ENCODE data around the gene PFKM.
A peak's percentile ranks its signal among the peaks of the same experiment; 100 is the strongest.

PFKM gene

DNA sequence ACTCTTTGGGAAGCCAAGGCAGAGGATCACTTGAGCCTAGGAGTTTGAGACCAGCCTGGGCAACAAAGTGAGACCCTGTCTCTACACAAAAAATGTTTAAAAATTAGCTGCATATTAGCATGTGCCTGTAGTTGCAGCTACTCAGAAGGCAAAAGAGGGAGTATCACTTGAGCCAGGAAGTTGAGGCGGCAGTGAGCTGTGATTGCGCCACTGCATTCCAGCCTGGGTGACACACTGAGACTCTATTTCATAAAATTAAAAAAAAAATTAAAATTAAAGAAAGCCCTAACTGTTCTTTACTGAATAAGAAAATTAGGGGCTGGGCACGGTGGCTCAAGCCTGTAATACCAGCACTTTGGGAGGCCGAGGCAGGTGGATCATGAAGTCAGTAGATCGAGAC lies 40.3 kb upstream of the PFKM start:
- DNase-seq (ENCODE audit: low read depth, low spot score), result no peak
- H3K9ac ChIP-seq (ENCODE audit: insufficient read length), result no peak overlapping the region
- no peaks in the 10 kb centered on the region for H3K9me3 ChIP-seq (ENCODE audit: low read depth, low read length)
- H3K27ac ChIP-seq, result no peak overlapping the region
- TF ChIP-seq FOXP2 (optimal IDR thresholded peaks at IDR 0.05; ENCODE audit: control extremely low read depth, extremely low read length, insufficient read depth) (no peak), EZH2 (IDR thresholded peaks at IDR 0.05) (no peak), POLR2AphosphoS5 (IDR thresholded peaks at IDR 0.05; ENCODE audit: borderline replicate concordance, low read depth, low read length) (no peak)
- peaks cover 65% of the 10 kb centered on the region for H3K36me3 ChIP-seq (ENCODE audit: insufficient read depth, low read length)
- H3K4me3 ChIP-seq, result no peak overlapping the region

DNA sequence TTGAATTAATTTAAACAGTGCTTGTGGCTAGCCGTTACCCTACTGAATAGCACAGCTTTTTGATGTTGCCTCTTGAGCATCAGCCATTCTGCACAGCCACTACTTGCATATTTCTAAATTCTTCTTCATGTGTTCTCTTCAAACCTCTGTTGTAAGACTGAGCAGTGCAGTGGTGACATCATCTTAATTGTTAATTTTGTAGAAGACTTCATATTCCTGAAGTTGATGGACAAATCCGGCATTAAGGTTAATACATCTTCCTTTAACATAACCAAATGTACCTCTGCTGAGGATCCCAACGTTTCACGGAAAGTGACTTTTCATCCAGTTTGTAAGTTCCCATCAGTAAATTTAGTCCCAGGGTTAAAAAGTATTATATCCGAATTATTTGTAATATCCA lies 38.9 kb upstream of the PFKM start:
- TF ChIP-seq EZH2 (IDR thresholded peaks at IDR 0.05), result no peak
- no peak for TF ChIP-seq FOXP2 (optimal IDR thresholded peaks at IDR 0.05; ENCODE audit: control extremely low read depth, extremely low read length, insufficient read depth)
- no peak for TF ChIP-seq POLR2AphosphoS5 (IDR thresholded peaks at IDR 0.05; ENCODE audit: borderline replicate concordance, low read depth, low read length)
- H3K27ac ChIP-seq, result no peak overlapping the region
- H3K4me3 ChIP-seq, result no peak overlapping the region
- no peak overlapping the region for H3K9ac ChIP-seq (ENCODE audit: insufficient read length)
- DNase-seq (ENCODE audit: low read depth, low spot score), result no peak
- H3K36me3 ChIP-seq (ENCODE audit: insufficient read depth, low read length), result peaks cover 67% of the 10 kb centered on the region
- H3K9me3 ChIP-seq (ENCODE audit: low read depth, low read length), result no peaks in the 10 kb centered on the region

DNA sequence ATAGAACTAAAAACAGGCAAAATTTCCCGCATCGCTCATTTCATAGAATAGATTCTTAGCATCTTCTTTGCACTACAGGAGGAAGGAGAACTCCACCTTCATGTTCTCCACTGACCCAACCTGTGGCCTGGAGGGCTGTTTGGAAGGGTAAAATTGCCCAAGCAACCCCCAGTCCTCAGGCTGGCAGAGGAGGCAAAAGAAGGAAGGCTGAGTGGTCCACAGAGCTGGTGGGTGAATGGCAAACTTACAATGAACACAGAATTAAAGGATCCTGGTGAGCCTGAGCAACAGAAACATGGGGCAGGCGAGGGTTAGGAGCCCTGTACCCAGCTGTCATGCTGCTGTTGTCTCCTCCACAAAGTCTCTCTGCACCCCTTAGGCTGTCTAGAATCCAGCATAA lies 38.3 kb upstream of the PFKM start:
- Histone ChIP-seq H3K4me3 (no peak overlapping the region), H3K27ac (no peak overlapping the region), H3K9me3 (ENCODE audit: low read depth, low read length) (no peaks in the 10 kb centered on the region), H3K36me3 (ENCODE audit: insufficient read depth, low read length) (peaks cover 69% of the 10 kb centered on the region), H3K9ac (ENCODE audit: insufficient read length) (no peak overlapping the region)
- TF ChIP-seq POLR2AphosphoS5 (IDR thresholded peaks at IDR 0.05; ENCODE audit: borderline replicate concordance, low read depth, low read length), result no peak
- TF ChIP-seq EZH2 (IDR thresholded peaks at IDR 0.05), result no peak
- no peak for TF ChIP-seq FOXP2 (optimal IDR thresholded peaks at IDR 0.05; ENCODE audit: control extremely low read depth, extremely low read length, insufficient read depth)
- no peak for DNase-seq (ENCODE audit: low read depth, low spot score)

DNA sequence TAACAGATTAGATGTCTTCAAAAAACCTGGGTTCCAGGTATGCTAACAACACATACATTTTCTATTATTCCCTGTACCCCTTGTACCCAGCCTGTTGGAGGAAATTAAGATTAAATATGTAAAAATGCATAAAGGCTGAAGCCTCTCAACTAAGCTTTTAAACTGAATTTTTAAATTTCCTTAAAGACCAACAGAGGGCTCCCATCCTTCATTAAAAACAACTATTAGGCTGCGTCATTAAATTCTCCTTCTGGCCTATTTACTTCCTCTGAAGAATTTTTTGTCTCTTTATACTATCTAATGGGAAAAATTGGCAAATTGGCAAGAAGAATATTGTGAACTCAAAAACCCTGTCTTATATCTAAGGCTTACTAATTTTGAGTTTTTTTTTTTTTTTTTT lies 35.1 kb upstream of the PFKM start:
- DNase-seq (ENCODE audit: low read depth, low spot score), result no peak
- Histone ChIP-seq H3K36me3 (ENCODE audit: insufficient read depth, low read length) (peaks cover 66% of the 10 kb centered on the region), H3K4me3 (no peak overlapping the region), H3K9ac (ENCODE audit: insufficient read length) (no peak overlapping the region), H3K9me3 (ENCODE audit: low read depth, low read length) (no peaks in the 10 kb centered on the region), H3K27ac (no peak overlapping the region)
- TF ChIP-seq EZH2 (IDR thresholded peaks at IDR 0.05) (no peak), FOXP2 (optimal IDR thresholded peaks at IDR 0.05; ENCODE audit: control extremely low read depth, extremely low read length, insufficient read depth) (no peak), POLR2AphosphoS5 (IDR thresholded peaks at IDR 0.05; ENCODE audit: borderline replicate concordance, low read depth, low read length) (no peak)

DNA sequence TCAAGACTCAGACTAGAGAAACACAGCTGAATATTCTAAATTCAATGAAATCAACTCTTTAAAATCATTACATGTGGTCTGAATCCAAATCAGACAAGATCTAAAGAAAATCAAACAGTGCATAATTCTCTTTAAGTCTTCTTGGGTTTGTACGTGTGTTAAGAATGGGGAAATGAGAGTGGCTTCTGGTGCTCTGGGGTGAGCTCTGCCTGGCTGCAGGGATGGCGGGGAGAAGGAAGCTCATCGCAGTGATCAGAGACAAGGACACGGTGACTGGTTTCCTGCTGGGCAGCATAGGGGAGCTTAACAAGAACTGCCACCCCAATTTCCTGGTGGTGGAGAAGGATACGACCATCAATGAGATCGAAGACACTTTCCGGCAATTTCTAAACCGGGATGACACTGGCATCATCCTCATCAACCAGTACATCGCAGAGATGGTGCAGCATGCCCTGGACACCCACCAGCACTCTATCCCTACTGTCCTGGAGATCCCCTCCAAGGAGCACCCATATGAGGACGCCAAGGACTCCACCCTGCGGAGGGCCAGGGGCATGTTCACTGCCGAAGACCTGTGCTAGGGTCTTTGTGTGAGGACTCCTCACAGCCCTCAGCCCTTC lies 34.2 kb upstream of the PFKM start:
- H3K9me3 ChIP-seq (ENCODE audit: low read depth, low read length), result no peaks in the 10 kb centered on the region
- TF ChIP-seq POLR2AphosphoS5 (IDR thresholded peaks at IDR 0.05; ENCODE audit: borderline replicate concordance, low read depth, low read length) (no peak), FOXP2 (optimal IDR thresholded peaks at IDR 0.05; ENCODE audit: control extremely low read depth, extremely low read length, insufficient read depth) (no peak), EZH2 (IDR thresholded peaks at IDR 0.05) (no peak)
- DNase-seq (ENCODE audit: low read depth, low spot score), result no peak
- no peak overlapping the region for H3K9ac ChIP-seq (ENCODE audit: insufficient read length)
- H3K4me3 ChIP-seq, result no peak overlapping the region
- H3K36me3 ChIP-seq (ENCODE audit: insufficient read depth, low read length), result peaks cover 68% of the 10 kb centered on the region
- H3K27ac ChIP-seq, result no peak overlapping the region

DNA sequence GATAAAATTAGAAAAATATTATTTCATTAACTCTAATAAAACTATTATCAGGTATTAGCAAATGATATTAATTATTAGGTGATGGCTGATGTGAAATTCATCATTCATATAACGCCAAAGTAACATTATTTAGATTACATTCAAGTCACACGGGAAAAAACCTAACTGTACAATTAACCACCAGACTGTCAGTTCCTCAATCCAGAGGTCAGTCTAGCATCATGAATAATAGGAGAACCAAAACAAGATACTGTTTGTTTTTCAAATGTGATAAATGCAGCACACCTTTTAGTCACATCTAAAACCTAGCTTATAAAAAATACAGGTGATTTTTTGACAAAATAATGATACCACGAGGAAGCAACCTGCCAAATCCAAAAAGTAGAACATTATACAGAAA lies 32.8 kb upstream of the PFKM start:
- Histone ChIP-seq H3K9ac (ENCODE audit: insufficient read length) (no peak overlapping the region), H3K27ac (no peak overlapping the region), H3K36me3 (ENCODE audit: insufficient read depth, low read length) (peaks cover 68% of the 10 kb centered on the region), H3K4me3 (no peak overlapping the region), H3K9me3 (ENCODE audit: low read depth, low read length) (no peaks in the 10 kb centered on the region)
- no peak for DNase-seq (ENCODE audit: low read depth, low spot score)
- TF ChIP-seq POLR2AphosphoS5 (IDR thresholded peaks at IDR 0.05; ENCODE audit: borderline replicate concordance, low read depth, low read length), result no peak
- TF ChIP-seq EZH2 (IDR thresholded peaks at IDR 0.05), result no peak
- no peak for TF ChIP-seq FOXP2 (optimal IDR thresholded peaks at IDR 0.05; ENCODE audit: control extremely low read depth, extremely low read length, insufficient read depth)

DNA sequence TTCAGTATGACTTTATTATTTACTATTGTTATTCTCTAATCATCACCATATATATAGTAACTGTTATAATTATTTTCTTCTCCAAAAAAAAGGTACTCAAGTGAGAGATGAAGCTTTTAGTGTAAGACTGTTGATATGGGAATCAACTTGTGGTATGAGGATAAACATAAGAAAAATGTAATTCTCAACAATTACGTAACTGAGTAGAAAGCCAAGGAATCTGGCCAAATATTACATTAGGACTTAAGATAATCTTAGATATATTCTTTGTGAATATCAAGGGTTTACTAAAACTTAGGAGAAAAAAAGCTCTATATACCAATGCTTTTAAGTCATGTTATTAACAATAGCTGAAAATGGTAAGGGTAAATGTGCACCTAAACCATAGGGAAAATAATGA lies 26.6 kb upstream of the PFKM start:
- Histone ChIP-seq H3K27ac (no peak overlapping the region), H3K9me3 (ENCODE audit: low read depth, low read length) (no peaks in the 10 kb centered on the region), H3K4me3 (no peak overlapping the region), H3K9ac (ENCODE audit: insufficient read length) (no peak overlapping the region), H3K36me3 (ENCODE audit: insufficient read depth, low read length) (peaks cover 57% of the 10 kb centered on the region)
- DNase-seq (ENCODE audit: low read depth, low spot score), result no peak
- TF ChIP-seq FOXP2 (optimal IDR thresholded peaks at IDR 0.05; ENCODE audit: control extremely low read depth, extremely low read length, insufficient read depth), result no peak
- no peak for TF ChIP-seq POLR2AphosphoS5 (IDR thresholded peaks at IDR 0.05; ENCODE audit: borderline replicate concordance, low read depth, low read length)
- no peak for TF ChIP-seq EZH2 (IDR thresholded peaks at IDR 0.05)

- TF ChIP-seq POLR2AphosphoS5 (IDR thresholded peaks at IDR 0.05; ENCODE audit: borderline replicate concordance, low read depth, low read length) (no peak), EZH2 (IDR thresholded peaks at IDR 0.05) (no peak), FOXP2 (optimal IDR thresholded peaks at IDR 0.05; ENCODE audit: control extremely low read depth, extremely low read length, insufficient read depth) (no peak)
- Histone ChIP-seq H3K27ac (no peak overlapping the region), H3K36me3 (ENCODE audit: insufficient read depth, low read length) (0 out of 2 replicates have a peak, but pooled peaks cover 3% of the 10 kb centered on the region), H3K4me3 (peak overlapping the region; percentile 88), H3K9me3 (ENCODE audit: low read depth, low read length) (no peaks in the 10 kb centered on the region), H3K9ac (ENCODE audit: insufficient read length) (peak overlapping the region; percentile 93)
- no peak for DNase-seq (ENCODE audit: low read depth, low spot score)
Observed at GRCh38 chr12:48104531-48104930, 14.6 kb upstream of the PFKM start.

Measured in SK-N-MC (cell line).